IMR-90 (cell line): ENCODE measurements around the gene JMY. TPM values are rescaled to one million over a fixed set of nuclear protein-coding genes. Genes with fewer than 3 reads are reported as not detected.

Experiments used
- microRNA-seq, 2 experiments: library from miRNA; stranded (forward) in 1 of 2; unstranded in 1 of 2; fragments of 10-50 nt in 1 of 2; fragments of <30 nt in 1 of 2; gene quantifications in 1 of 2; microRNA quantifications in 1 of 2; one replicate each; pipeline versions ENCODE3 to v1.1.0; 2013 to 2020; ENCODE audit not compliant: insufficient read depth in 1 of 2, insufficient read length in 1 of 2, unreplicated experiment in 1 of 2
- polyA plus RNA-seq, 3 experiments: library from polyadenylated mRNA; depleted of rRNA; stranded (reverse); fragments of >200 nt; gene quantifications; 2 replicates each; pipeline ENCODE4 v1.2.3, GENCODE V29; 2012; ENCODE audit warnings: low replicate concordance in 1 of 3
- small RNA-seq, 5 experiments: library from RNA; depleted of rRNA; stranded (forward); fragments of <200 nt; gene quantifications; one replicate each; pipeline ENCODE3, GENCODE V24; 2012
- total RNA-seq: library from RNA; depleted of rRNA; stranded (reverse); fragments of >200 nt; gene quantifications from 2 replicates; pipeline ENCODE4 v1.2.3, GENCODE V29; 2012; rRNA removed

JMY gene
- total and polyA plus RNA-seq, 2 of the 4 experiments (the other 2 are of a cell fraction), result 1.7 to 3.2 TPM

Small RNA genes lying within 50 kb of the gene (microRNA-seq; reads per million reads assigned to microRNA genes)
- gene AC016559.1 (ENCODE audit: insufficient read depth, insufficient read length), result not detected
- not detected for gene RF00425 (ENCODE audit: insufficient read depth, insufficient read length)

Small RNA genes lying within 50 kb of the gene (small RNA-seq; reads per million reads assigned to genes)
- 0 reads per million in 5 experiments for gene AC016559.1
- 0 reads per million in 5 experiments for gene RF00425

Other genes starting within 250 kb of the JMY start
- under 0.01 and 0.18 TPM in 2 replicates for gene DMGDH, start 166.5 kb upstream of the JMY start, total RNA-seq
- 0.14 TPM in 1 of 2 replicates, not detected in the other for gene DMGDH, start 166.5 kb upstream of the JMY start, polyA plus RNA-seq (2012; rRNA removed)
- gene BHMT2, start 166.4 kb upstream of the JMY start, total RNA-seq, result 0.36 and 0.56 TPM in 2 replicates
- gene BHMT2, start 166.4 kb upstream of the JMY start, polyA plus RNA-seq (2012; rRNA removed), result 0.16 and 0.60 TPM in 2 replicates
- gene BHMT, start 124.3 kb upstream of the JMY start, total RNA-seq, result not detected in 2 replicates
- gene BHMT, start 124.3 kb upstream of the JMY start, polyA plus RNA-seq (2012; rRNA removed), result not detected in 2 replicates